ENCODE results near the gene SDR42E1.

GRCh38 chr16:82045465-82045864 is 34.2 kb upstream of the SDR42E1 start:
- no peak for TF ChIP-seq CTCF (conservative IDR thresholded peaks at IDR 0.05; ENCODE audit: low read depth, low read length)
- no peak for TF ChIP-seq USF2 (IDR thresholded peaks at IDR 0.05; ENCODE audit: low read depth, low read length)
- TF ChIP-seq RCOR1 (IDR thresholded peaks at IDR 0.05; ENCODE audit: insufficient replicate concordance, low read length) = no peak
- TF ChIP-seq SMC3 (IDR thresholded peaks at IDR 0.05; ENCODE audit: low read depth, low read length) = no peak
- no peak for TF ChIP-seq NFE2L2 (IDR thresholded peaks at IDR 0.05; ENCODE audit: low read depth, low read length)
- no peak for TF ChIP-seq RAD21 (IDR thresholded peaks at IDR 0.05; ENCODE audit: low read length)
- TF ChIP-seq MAZ (IDR thresholded peaks at IDR 0.05; ENCODE audit: borderline replicate concordance, low read depth, low read length) = no peak
- no peak for TF ChIP-seq CEBPB (IDR thresholded peaks at IDR 0.05; ENCODE audit: low read depth, low read length)
- TF ChIP-seq POLR2A (IDR thresholded peaks at IDR 0.05; ENCODE audit: low read depth, low read length) = no peak
- TF ChIP-seq RFX5 (IDR thresholded peaks at IDR 0.05; ENCODE audit: low read depth, low read length) = no peak
- no peak for TF ChIP-seq MXI1 (IDR thresholded peaks at IDR 0.05; ENCODE audit: borderline replicate concordance, low read depth, low read length)
